AG10803 (cell line): Measurements from ENCODE around the gene UTP14A.

Source experiments
- DNase-seq: peaks from one replicate; pipeline ENCODE4 v3.0.0; 2010; ENCODE audit warnings: low read depth
- H3K4me3 ChIP-seq: 2 replicates; pipeline ENCODE4 v1.5.1; 2011; ENCODE audit warnings: mild to moderate bottlenecking, low read length, control low read depth
- TF ChIP-seq, protein P1 (sequence below): conservative IDR thresholded peaks from 2 replicates; pipeline ENCODE4 v1.5.1; 2011; ENCODE audit warnings: mild to moderate bottlenecking, low read length, control low read depth, inconsistent platforms

UTP14A gene

DNA sequence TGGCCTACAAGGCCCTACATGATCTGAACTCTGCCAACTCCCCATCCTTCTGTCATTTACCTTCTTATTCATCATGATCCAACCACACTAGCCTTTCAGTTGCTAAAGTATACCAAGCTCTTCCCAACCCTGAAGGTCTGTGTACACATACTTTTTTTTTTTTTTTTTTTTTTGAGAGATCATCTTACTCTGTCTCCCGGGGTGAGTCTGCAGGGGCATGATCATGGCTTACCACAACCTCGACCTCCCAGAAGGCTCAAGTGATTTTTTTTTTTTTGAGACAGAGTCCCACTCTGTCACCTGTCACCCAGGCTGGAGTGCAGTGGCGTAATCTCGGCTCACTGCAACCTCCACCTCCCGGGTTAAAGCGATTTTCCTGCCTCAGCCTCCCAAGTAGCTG, 5.9 kb upstream of the UTP14A start:
- TF ChIP-seq, protein P1, sequence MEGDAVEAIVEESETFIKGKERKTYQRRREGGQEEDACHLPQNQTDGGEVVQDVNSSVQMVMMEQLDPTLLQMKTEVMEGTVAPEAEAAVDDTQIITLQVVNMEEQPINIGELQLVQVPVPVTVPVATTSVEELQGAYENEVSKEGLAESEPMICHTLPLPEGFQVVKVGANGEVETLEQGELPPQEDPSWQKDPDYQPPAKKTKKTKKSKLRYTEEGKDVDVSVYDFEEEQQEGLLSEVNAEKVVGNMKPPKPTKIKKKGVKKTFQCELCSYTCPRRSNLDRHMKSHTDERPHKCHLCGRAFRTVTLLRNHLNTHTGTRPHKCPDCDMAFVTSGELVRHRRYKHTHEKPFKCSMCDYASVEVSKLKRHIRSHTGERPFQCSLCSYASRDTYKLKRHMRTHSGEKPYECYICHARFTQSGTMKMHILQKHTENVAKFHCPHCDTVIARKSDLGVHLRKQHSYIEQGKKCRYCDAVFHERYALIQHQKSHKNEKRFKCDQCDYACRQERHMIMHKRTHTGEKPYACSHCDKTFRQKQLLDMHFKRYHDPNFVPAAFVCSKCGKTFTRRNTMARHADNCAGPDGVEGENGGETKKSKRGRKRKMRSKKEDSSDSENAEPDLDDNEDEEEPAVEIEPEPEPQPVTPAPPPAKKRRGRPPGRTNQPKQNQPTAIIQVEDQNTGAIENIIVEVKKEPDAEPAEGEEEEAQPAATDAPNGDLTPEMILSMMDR, result no peak
- H3K4me3 ChIP-seq, result no peak overlapping the region
- DNase-seq, result no peak

DNA sequence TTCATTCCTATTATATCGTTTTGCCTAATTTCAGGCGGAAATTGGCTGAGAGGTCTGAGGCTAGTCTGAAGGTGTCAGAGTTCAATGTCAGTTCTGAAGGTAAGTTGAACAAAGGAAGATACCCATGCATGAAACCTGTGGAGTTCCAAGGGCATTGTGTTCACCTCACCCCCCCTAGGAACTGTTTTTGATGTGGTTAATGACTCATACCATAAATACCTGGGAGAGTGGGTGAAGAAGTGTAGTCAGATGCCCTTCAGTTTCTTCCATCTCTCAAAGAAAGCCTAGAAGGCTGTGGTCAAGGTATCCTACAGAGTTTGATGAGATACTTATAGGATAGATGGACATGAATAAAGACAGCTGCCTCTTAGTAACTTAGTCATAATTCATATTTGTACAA, 2.7 kb downstream of the UTP14A start:
- TF ChIP-seq, protein P1, result no peak
- H3K4me3 ChIP-seq, result no peak overlapping the region
- no peak for DNase-seq

DNA sequence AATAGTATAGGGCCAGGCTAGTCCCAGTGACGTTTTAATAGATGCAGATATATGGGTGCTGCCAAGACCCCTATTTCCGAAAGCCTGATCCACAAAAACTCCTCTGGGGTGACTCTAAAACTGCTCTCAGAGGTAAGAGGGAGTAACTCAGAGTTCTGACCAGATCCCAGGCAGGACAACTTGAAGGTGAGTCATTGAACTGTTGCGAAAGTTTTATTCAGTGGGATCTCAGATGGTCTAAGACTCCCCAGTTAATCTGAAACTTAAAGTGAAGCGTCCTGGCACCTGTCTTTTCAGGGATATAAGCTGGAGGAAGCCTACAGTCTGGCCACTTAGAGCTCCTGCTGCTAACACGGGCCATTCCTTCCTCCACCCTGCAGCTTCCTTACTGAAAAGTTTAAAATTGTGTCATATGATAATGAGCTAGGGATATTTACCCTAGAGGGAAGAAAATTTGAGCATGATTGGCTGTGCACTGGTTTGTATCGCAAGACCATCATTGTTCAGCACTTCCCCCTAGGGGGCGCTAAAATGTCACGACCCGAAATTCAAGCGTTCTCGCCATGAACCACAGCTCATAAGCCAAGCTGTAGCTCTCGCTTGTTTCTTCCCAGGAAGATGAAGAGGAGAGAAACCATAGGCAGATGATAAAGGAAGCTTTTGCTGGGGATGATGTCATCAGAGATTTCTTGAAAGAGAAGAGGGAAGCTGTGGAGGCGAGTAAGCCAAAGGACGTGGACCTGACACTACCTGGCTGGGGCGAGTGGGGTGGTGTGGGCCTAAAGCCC, 19.5 kb downstream of the UTP14A start:
- DNase-seq, result peak; percentile 80
- no peak overlapping the region for H3K4me3 ChIP-seq
- TF ChIP-seq, protein P1, result peak; percentile 70

DNA sequence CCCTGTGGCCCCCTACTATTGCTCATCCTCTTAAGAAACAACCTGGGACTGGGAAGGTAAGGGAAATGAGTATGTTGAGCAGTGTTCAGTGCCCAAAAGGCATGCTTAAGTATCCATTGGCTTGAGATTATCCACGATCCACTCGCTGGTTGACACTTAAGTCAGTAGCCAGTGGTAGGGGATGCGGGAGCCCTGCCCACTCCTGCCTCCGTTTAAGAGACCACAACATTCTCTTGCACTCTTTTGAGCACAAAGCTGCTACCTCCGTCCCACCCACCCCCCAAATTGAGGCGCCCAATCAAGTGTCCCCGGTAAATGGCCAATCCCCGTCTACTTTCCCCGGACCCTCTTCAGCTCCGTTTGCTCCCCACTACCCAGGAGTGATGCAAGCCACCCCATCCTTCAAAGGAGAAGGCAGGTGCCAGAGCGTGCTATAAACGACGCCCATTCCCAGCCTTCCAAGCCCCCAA, 25.0 kb downstream of the UTP14A start:
- TF ChIP-seq, protein P1, result no peak
- no peak for DNase-seq
- H3K4me3 ChIP-seq, result peak overlapping the region; percentile 72

DNA sequence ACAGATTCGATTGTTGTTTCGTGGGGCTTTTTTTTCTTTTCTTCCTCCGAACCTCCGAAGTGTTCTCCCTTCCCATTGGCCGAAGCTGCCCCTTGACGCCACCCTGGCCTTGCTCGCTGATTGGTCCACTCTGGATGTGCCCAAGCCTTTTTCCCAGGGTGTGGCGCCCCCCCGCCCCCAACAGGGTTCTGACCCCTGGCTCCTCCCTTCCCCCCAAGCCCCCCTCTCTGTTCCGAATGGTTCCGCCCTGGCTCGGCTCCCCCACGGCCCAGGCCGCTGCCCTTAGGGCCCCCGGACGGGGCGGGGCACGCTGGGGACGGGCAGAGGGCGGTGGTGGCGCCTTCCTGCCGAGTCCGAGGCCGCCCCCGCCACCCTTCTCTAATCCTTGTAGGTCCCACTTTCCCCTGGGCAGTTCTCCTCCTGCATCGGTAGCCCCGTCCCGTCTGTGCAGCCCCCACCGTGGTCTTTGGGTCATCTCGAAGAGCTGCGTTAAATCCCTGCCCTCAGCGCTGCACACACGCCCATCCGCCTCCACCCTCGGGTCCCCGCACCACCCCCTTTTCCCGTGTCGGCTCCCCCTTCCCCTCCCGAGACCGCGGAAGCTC, 25.5 kb downstream of the UTP14A start:
- DNase-seq, result peak; percentile 96
- TF ChIP-seq, protein P1, result no peak

DNA sequence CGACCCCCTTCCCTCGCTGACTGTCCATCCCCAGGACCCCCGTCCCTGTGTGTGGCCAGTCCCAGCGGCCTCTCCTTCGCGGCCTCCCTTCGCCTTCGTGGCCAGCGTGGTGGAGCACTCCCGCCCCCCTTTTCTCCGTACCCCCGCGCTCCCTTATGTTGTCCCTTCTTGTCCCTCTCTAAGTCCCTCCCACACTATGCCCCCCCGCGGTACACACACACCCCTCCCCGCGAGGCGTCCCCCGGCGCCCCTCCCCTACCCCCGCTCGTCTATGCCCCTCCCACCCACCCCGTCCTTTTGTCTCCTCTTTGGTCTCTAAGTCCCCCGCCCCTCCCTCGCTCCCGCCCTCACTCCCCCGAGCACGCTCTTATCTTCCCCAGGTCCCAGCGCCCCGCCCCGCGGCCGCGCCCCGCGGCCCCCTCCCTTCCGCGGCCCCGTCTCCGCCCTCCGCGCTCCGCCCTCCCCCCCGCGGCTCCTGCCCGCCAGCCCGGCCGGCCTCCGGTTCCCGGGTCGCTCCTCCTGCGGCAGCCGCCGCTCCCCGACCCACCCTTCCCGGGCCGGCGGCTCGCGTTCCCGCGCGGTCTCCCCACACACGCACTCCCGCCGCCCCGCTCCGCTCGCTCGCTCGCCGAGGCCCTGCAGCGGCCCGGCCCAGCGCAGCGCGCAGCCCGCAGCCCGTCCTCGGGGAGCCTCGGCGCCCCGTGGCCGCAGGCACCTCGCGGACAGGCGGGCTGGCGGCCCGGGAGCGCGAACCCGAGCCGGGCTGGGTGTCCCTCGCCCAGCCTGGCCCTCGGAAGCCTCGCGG, 26.3 kb downstream of the UTP14A start:
- TF ChIP-seq, protein P1, result no peak
- H3K4me3 ChIP-seq, result peak overlapping the region; percentile 70
- peak; percentile 93 for DNase-seq

More for the DNA sequence above, 25.5 kb downstream of the UTP14A start:
- H3K4me3 ChIP-seq, result peak overlapping the region; percentile 72
